Endothelial cell of umbilical vein (primary cell): ENCODE results near the gene DPP10. TPM values are rescaled to one million over a fixed set of nuclear protein-coding genes. Genes with fewer than 3 reads are reported as not detected.

Source experiments
- BruUV-seq: library from RNA; stranded (reverse); fragments of 400-500 nt; replicated peaks from 2 replicates; lab custom pipeline; 2021; lab: Mats Ljungman, UMichigan
- CTCF ChIA-PET: fragments of 300-600, 350-600 bp; sonication (Branson Sonifier 250); formaldehyde crosslinking; loops from one replicate; lab custom pipeline; 2021; ENCODE audit warnings: antibody characterized with exemption, inconsistent platforms; lab: Charles Lee
- POLR2A ChIA-PET: fragments of 300-600, 350-600 bp; sonication (Branson Sonifier 250); formaldehyde crosslinking; loops from one replicate; lab custom pipeline; 2021; ENCODE audit warnings: antibody characterized with exemption, inconsistent platforms; lab: Charles Lee
- DNase-seq: peaks from one replicate; pipeline ENCODE4 v3.0.0-alpha.2; 2011; ENCODE audit warnings: low read depth, low spot score
- FAIRE-seq: peaks from 2 replicates; lab custom pipeline; 2011; peaks lifted over from hg19 to GRCh38; lab: Jason Lieb, UNC
- H2AFZ ChIP-seq: 2 replicates; pipeline ENCODE4 v1.6.0; 2012; ENCODE audit warnings: low read depth, low read length, control low read depth, inconsistent platforms
- H3K27ac ChIP-seq: 2 replicates; pipeline ENCODE4 v1.5.1; 2011; ENCODE audit warnings: low read depth, mild to moderate bottlenecking, control low read depth, low read length, moderate library complexity; ENCODE audit not compliant: insufficient read depth
- H3K27me3 ChIP-seq, 2 experiments: 2 replicates each; pipeline versions ENCODE4 v1.6.0 to v1.6.1; 2011; ENCODE audit warnings: low read length in 2 of 2, mixed read lengths in 1 of 2; ENCODE audit not compliant: control insufficient read depth in 2 of 2, insufficient read depth in 2 of 2
- H3K36me3 ChIP-seq, 2 experiments: 2 replicates in 1 of 2; 3 replicates in 1 of 2; pipeline ENCODE4 v1.5.1; 2011; ENCODE audit warnings: low read length in 2 of 2, mild to moderate bottlenecking in 1 of 2, moderate library complexity in 1 of 2; ENCODE audit not compliant: control insufficient read depth in 2 of 2, insufficient read depth in 2 of 2; ENCODE audit errors: extremely low read depth in 1 of 2
- H3K4me1 ChIP-seq: 3 replicates; pipeline ENCODE4 v1.5.1; 2011; ENCODE audit warnings: mild to moderate bottlenecking, low read length; ENCODE audit not compliant: control insufficient read depth, insufficient read depth; ENCODE audit errors: extremely low read depth
- H3K4me2 ChIP-seq: 2 replicates; pipeline ENCODE4 v1.6.1; 2011; ENCODE audit warnings: low read length, control low read depth, mixed read lengths; ENCODE audit not compliant: insufficient read depth
- H3K4me3 ChIP-seq, 3 experiments: fragments of 200-600 bp in 1 of 3; sonication (generic), shearing (Covaris generic) in 1 of 3; replicated peaks in 1 of 3; 2 replicates each; pipeline ENCODE4 v1.5.1; 2011 to 2016; ENCODE audit warnings: control low read depth in 3 of 3, low read length in 3 of 3, mild to moderate bottlenecking in 2 of 3, inconsistent platforms in 1 of 3, low read depth in 1 of 3, moderate library complexity in 1 of 3; ENCODE audit not compliant: insufficient read depth in 1 of 3
- H3K79me2 ChIP-seq: 2 replicates; pipeline ENCODE4 v1.6.0; 2012; ENCODE audit warnings: low read length, inconsistent platforms; ENCODE audit not compliant: control insufficient read depth, insufficient read depth
- H3K9ac ChIP-seq: replicated peaks from 2 replicates; pipeline ENCODE3; 2011; ENCODE audit warnings: low read length, control low read depth; ENCODE audit not compliant: insufficient read depth; ENCODE audit errors: extremely low read depth
- H3K9me1 ChIP-seq: replicated peaks from 3 replicates; pipeline ENCODE4 v1.6.0; 2011; ENCODE audit warnings: mild to moderate bottlenecking, low read length; ENCODE audit not compliant: control insufficient read depth, insufficient read depth; ENCODE audit errors: extremely low read depth
- H3K9me3 ChIP-seq: replicated peaks from 2 replicates; pipeline ENCODE4 v1.5.1; 2012; ENCODE audit warnings: low read length, inconsistent platforms; ENCODE audit not compliant: control insufficient read depth, insufficient read depth
- H4K20me1 ChIP-seq: replicated peaks from 2 replicates; pipeline ENCODE3; 2011; ENCODE audit warnings: mild to moderate bottlenecking, low read length; ENCODE audit not compliant: control insufficient read depth, insufficient read depth; ENCODE audit errors: extremely low read depth
- EZH2 ChIP-seq: IDR thresholded peaks from 2 replicates; pipeline ENCODE4 v1.6.1; 2012; ENCODE audit warnings: borderline replicate concordance, low read depth, mild to moderate bottlenecking, moderate library complexity, low read length, inconsistent platforms; ENCODE audit not compliant: severe bottlenecking
- FOS ChIP-seq: IDR thresholded peaks from 2 replicates; pipeline ENCODE4 v1.6.1; 2011; ENCODE audit warnings: mild to moderate bottlenecking, low read length, moderate library complexity, borderline replicate concordance; ENCODE audit not compliant: insufficient read depth
- GATA2 ChIP-seq: IDR thresholded peaks from 2 replicates; pipeline ENCODE4 v1.7.0; 2011; ENCODE audit warnings: low read depth, mild to moderate bottlenecking, moderate library complexity, mixed read lengths, low read length; ENCODE audit not compliant: insufficient read length, insufficient read depth
- JUN ChIP-seq: IDR thresholded peaks from 2 replicates; pipeline ENCODE4 v1.6.1; 2011; ENCODE audit warnings: borderline replicate concordance, low read depth; ENCODE audit not compliant: insufficient read length, insufficient read depth
- MYC ChIP-seq: IDR thresholded peaks from one replicate; pipeline ENCODE4 v1.6.1; 2011; ENCODE audit warnings: mild to moderate bottlenecking, low read depth, low read length
- POLR2A ChIP-seq: IDR thresholded peaks from 2 replicates; pipeline ENCODE4 v1.6.1; 2012; ENCODE audit warnings: low read depth, mild to moderate bottlenecking, control low read depth, low read length
- POLR2AphosphoS5 ChIP-seq: IDR thresholded peaks from 2 replicates; pipeline ENCODE4 v1.6.1; 2012; ENCODE audit warnings: low read depth, mild to moderate bottlenecking, control low read depth, low read length, moderate library complexity; ENCODE audit not compliant: insufficient read depth
- dilution Hi-C: fragments of 300-500 bp; cut with MboI; formaldehyde crosslinking; loops from one replicate; pipeline ENCODE4 v1.15.0; 2019; ENCODE audit warnings: low sequenced_read_pairs; ENCODE audit not compliant: extremely low pct_ligation_motif_present
- intact Hi-C: fragments of 100-400 bp; cut with micrococcal nuclease; formaldehyde crosslinking; loops from one replicate; pipeline ENCODE4 v1.10.0; 2022
- polyA plus RNA-seq, 4 experiments: library from polyadenylated mRNA; depleted of rRNA in 3 of 4; stranded (reverse) in 3 of 4; unstranded in 1 of 4; fragments of >200 nt; gene quantifications; 2 replicates each; pipeline versions ENCODE4 v1.2.1 to v1.2.3, GENCODE V29; 2011 to 2012; ENCODE audit warnings: missing spikeins in 1 of 4
- total RNA-seq: library from RNA; stranded (reverse); gene quantifications from 2 replicates; pipeline ENCODE4 v1.2.3, GENCODE V29; 2021
- TF ChIP-seq, protein P1 (sequence below): IDR thresholded peaks from 2 replicates; pipeline ENCODE4 v1.6.1; 2011; ENCODE audit not compliant: insufficient read depth, insufficient read length
- TF ChIP-seq, protein P2 (sequence below), 2 donors: IDR thresholded peaks; 1 replicate in 1 of 2; 2 replicates in 1 of 2; pipeline ENCODE4 v1.5.1; 2011; ENCODE audit warnings: low read length in 2 of 2, mild to moderate bottlenecking in 2 of 2, moderate library complexity in 2 of 2, control low read depth in 1 of 2, inconsistent platforms in 1 of 2, low read depth in 1 of 2; ENCODE audit not compliant: insufficient read depth in 1 of 2; ENCODE audit errors: extremely low read depth in 1 of 2

Gene DPP10
- total and polyA plus RNA-seq, 2 donors (not counting 3 experiments of a cell fraction or from before 2014, with no cell fraction given), result not detected

- dilution Hi-C loops, result no loop called here
- DNase-seq, result no peak
- Histone ChIP-seq H3K4me3 (no peak overlapping the region), H3K27ac (no peak overlapping the region), H3K9ac (no peak overlapping the region), H2AFZ (no peak overlapping the region), H3K9me3 (peaks cover 3% of the 10 kb centered on the region), H3K4me1 (no peaks in the 10 kb centered on the region), H3K9me1 (no peaks in the 10 kb centered on the region), H3K36me3 (no peaks in the 10 kb centered on the region), H4K20me1 (no peaks in the 10 kb centered on the region), H3K27me3 (no peaks in the 10 kb centered on the region), H3K79me2 (no peaks in the 10 kb centered on the region), H3K4me2 (no peak overlapping the region)
- TF ChIP-seq, protein P1, sequence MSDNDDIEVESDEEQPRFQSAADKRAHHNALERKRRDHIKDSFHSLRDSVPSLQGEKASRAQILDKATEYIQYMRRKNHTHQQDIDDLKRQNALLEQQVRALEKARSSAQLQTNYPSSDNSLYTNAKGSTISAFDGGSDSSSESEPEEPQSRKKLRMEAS, result no peak
- TF ChIP-seq POLR2A (no peak), POLR2AphosphoS5 (no peak), EZH2 (no peak), MYC (no peak), FOS (no peak), GATA2 (no peak), JUN (no peak)
- TF ChIP-seq, protein P2, sequence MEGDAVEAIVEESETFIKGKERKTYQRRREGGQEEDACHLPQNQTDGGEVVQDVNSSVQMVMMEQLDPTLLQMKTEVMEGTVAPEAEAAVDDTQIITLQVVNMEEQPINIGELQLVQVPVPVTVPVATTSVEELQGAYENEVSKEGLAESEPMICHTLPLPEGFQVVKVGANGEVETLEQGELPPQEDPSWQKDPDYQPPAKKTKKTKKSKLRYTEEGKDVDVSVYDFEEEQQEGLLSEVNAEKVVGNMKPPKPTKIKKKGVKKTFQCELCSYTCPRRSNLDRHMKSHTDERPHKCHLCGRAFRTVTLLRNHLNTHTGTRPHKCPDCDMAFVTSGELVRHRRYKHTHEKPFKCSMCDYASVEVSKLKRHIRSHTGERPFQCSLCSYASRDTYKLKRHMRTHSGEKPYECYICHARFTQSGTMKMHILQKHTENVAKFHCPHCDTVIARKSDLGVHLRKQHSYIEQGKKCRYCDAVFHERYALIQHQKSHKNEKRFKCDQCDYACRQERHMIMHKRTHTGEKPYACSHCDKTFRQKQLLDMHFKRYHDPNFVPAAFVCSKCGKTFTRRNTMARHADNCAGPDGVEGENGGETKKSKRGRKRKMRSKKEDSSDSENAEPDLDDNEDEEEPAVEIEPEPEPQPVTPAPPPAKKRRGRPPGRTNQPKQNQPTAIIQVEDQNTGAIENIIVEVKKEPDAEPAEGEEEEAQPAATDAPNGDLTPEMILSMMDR (IDR thresholded peaks at IDR 0.05; ENCODE audit: extremely low read depth in 1 of 2, insufficient read depth in 1 of 2, low read depth in 1 of 2, low read length in 2 of 2), result no peak
- POLR2A ChIA-PET, result no interaction called here
- intact Hi-C loops, result no loop called here
- FAIRE-seq, result no peak
- CTCF ChIA-PET, result no interaction called here
- no TSS peak for BruUV-seq
These were observed 240.8 kb downstream of the DPP10 start for GRCh38 chr2:114683251-114683650.
